Activated T-cell treated with anti-CD3 and anti-CD28 coated beads, Interleukin-2, amount 50 U/mL, for 4 hours (primary cell): ENCODE data around the gene TAGLN. TPM values are rescaled to one million over a fixed set of nuclear protein-coding genes. Genes with fewer than 3 reads are reported as not detected.
"Not testable (repeated sequence)": the region's sequence is repeated elsewhere in the genome, so short reads cannot be mapped to it uniquely, and the experiment has no call there.

ENCODE experiments used
- ATAC-seq, 2 donors: fragments of 200-7000 bp; cut with Tn5 transposase; one replicate each; pipeline ENCODE4 v1.10.0; 2021
- DNase-seq: peaks from one replicate; pipeline ENCODE4 v3.0.0-alpha.2; 2020
- H3K27me3 Mint-ChIP-seq: one replicate; pipeline ENCODE4 v1.8.0; 2021; ENCODE audit warnings: low read depth, mixed read lengths
- H3K36me3 Mint-ChIP-seq: one replicate; pipeline ENCODE4 v1.8.0; 2022; ENCODE audit warnings: mixed read lengths; ENCODE audit not compliant: insufficient read depth
- H3K4me1 Mint-ChIP-seq: one replicate; pipeline ENCODE4 v1.8.0; 2021; ENCODE audit warnings: low read depth, mixed read lengths
- H3K4me3 Mint-ChIP-seq: one replicate; pipeline ENCODE4 v1.8.0; 2021; ENCODE audit warnings: mild to moderate bottlenecking, moderate library complexity, mixed read lengths
- H3K9me3 Mint-ChIP-seq: one replicate; pipeline ENCODE4 v1.8.0; 2021; ENCODE audit warnings: mixed read lengths
- total RNA-seq, 3 donors: library from RNA; stranded (reverse); gene quantifications; one replicate each; pipeline ENCODE4 v1.2.1, GENCODE V29; 2021

TAGLN gene
- total RNA-seq, 3 donors from 2014 or later = 2.5 to 3.9 (median 3.2) TPM

DNA sequence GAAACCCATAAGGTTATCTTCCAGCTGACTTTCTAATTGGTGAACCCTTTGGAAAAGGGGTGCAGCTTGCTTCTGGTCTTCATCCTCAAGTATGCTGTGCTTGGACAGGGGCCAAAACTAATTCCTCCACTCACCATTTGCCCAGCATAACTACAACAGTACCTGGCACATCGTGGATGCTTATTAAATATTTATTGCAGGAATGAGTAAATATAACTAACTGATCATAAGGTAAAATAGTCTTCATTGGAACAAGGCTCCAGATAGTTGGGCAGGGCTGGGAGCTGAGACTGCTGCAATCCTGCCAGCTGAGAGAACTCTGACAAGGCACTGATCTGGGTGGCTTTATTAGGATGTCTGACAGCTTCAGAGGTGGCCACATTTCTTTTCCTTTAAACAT lies 23.0 kb upstream of the TAGLN start:
- Mint-ChIP-seq H3K36me3 (no peaks in the 10 kb centered on the region), H3K4me1 (peaks cover 34% of the 10 kb centered on the region), H3K4me3 (no peak overlapping the region), H3K9me3 (no peaks in the 10 kb centered on the region), H3K27me3 (no peaks in the 10 kb centered on the region)
- ATAC-seq = no peak
- no peak for DNase-seq

- DNase-seq = no peak
- ATAC-seq = no peak
- Mint-ChIP-seq H3K27me3 (no peaks in the 10 kb centered on the region), H3K4me3 (peak overlapping the region; percentile 93), H3K36me3 (no peaks in the 10 kb centered on the region), H3K9me3 (no peaks in the 10 kb centered on the region), H3K4me1 (peaks cover 31% of the 10 kb centered on the region)
Measured at GRCh38 chr11:117177534-117178209, 21.5 kb upstream of the TAGLN start.

- ATAC-seq = peak; percentile 98
- H3K27me3 Mint-ChIP-seq = no peaks in the 10 kb centered on the region
- peak; percentile 82 for DNase-seq
- H3K9me3 Mint-ChIP-seq = no peaks in the 10 kb centered on the region
- H3K36me3 Mint-ChIP-seq = no peaks in the 10 kb centered on the region
- peak within 1 kb of the TSS; percentile 93 for H3K4me3 Mint-ChIP-seq
- peaks cover 31% of the 10 kb centered on the region for H3K4me1 Mint-ChIP-seq
Measured at GRCh38 chr11:117178210-117179034, 20.7 kb upstream of the TAGLN start, which contains the start of gene SIDT2. Gene SIDT2, plus strand, starts transcription at chr11:117178743. Its CDS starts 521 bp downstream, at chr11:117179264.

- Mint-ChIP-seq H3K27me3 (no peaks in the 10 kb centered on the region), H3K9me3 (no peaks in the 10 kb centered on the region), H3K36me3 (no peaks in the 10 kb centered on the region), H3K4me1 (peaks cover 29% of the 10 kb centered on the region), H3K4me3 (peak overlapping the region; percentile 93)
- DNase-seq (peak; percentile 25), ATAC-seq (peak; percentile 61)
Measured at GRCh38 chr11:117179048-117179999, 19.8 kb upstream of the TAGLN start.

GRCh38 chr11:117180020-117180419 lies 19.1 kb upstream of the TAGLN start:
- Mint-ChIP-seq H3K27me3 (no peaks in the 10 kb centered on the region), H3K4me3 (peak overlapping the region; percentile 93), H3K36me3 (no peaks in the 10 kb centered on the region), H3K4me1 (peaks cover 29% of the 10 kb centered on the region), H3K9me3 (no peaks in the 10 kb centered on the region)
- DNase-seq (no peak), ATAC-seq (no peak)

- H3K27me3 Mint-ChIP-seq = no peaks in the 10 kb centered on the region
- H3K4me3 Mint-ChIP-seq = peak overlapping the region; percentile 93
- peaks cover 31% of the 10 kb centered on the region for H3K4me1 Mint-ChIP-seq
- ATAC-seq = peak in 1 of 2 donors; percentile 27
- H3K9me3 Mint-ChIP-seq = no peaks in the 10 kb centered on the region
- no peaks in the 10 kb centered on the region for H3K36me3 Mint-ChIP-seq
- DNase-seq = peak; percentile 33
Measured at GRCh38 chr11:117180661-117181585, 18.2 kb upstream of the TAGLN start.

- Mint-ChIP-seq H3K36me3 (no peaks in the 10 kb centered on the region), H3K9me3 (no peaks in the 10 kb centered on the region), H3K4me1 (peaks cover 31% of the 10 kb centered on the region), H3K27me3 (no peaks in the 10 kb centered on the region), H3K4me3 (no peak overlapping the region)
- ATAC-seq = no peak
- no peak for DNase-seq
Measured at GRCh38 chr11:117181586-117182550, 17.3 kb upstream of the TAGLN start.

GRCh38 chr11:117182551-117182935 lies 16.6 kb upstream of the TAGLN start:
- peaks cover 33% of the 10 kb centered on the region for H3K4me1 Mint-ChIP-seq
- ATAC-seq (no peak), DNase-seq (no peak)
- no peak overlapping the region for H3K4me3 Mint-ChIP-seq
- H3K27me3 Mint-ChIP-seq = no peaks in the 10 kb centered on the region
- peaks cover 4% of the 10 kb centered on the region for H3K36me3 Mint-ChIP-seq
- H3K9me3 Mint-ChIP-seq = no peaks in the 10 kb centered on the region

DNA sequence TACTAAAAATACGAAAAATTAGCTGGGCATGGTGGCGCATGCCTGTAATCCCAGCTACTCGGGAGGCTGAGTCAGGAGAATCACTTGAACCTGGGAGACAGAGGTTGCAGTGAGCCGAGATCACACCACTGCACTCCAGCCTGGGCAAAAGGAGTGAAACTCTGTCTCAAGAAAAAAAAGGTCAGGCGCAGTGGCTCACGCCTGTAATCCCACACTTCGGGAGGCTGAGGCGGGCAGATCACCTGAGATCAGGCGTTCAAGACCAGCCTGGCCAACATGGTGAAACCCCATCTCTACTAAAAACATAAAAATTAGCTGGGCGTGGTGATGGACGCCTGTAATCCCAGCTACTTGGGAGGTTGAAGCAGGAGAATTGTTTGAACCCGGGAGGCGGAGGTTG lies 16.0 kb upstream of the TAGLN start:
- H3K9me3 Mint-ChIP-seq, H3K36me3 Mint-ChIP-seq, H3K27me3 Mint-ChIP-seq, DNase-seq, ATAC-seq, H3K4me3 Mint-ChIP-seq: not testable (repeated sequence)
- peaks cover 27% of the 10 kb centered on the region for H3K4me1 Mint-ChIP-seq

DNA sequence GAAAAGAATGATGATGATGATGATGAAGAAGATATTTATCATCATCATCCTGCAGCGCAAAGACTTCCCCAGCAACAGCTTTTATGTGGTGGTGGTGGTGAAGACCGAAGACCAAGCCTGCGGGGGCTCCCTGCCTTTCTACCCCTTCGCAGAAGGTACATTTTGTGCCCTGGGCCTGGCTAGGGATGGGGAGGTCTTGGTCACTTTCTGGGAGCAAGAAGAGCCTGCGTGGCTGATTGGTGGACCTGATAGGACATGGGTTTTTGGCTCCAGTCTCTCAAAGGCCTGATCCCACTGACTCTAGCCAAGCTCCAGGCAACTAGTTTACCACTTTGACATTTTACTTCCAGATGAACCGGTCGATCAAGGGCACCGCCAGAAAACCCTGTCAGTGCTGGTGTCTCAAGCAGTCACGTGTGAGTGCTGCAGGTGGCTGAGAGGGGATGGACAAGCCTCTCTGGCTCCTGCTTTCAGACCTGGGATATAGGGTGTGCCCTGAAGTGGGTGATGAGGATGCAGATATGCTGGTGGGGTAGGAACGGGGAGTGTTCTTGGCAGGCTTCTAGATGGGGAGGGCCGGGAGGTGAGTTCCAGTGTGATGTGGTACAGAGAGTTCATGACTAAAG lies 15.3 kb upstream of the TAGLN start:
- Mint-ChIP-seq H3K36me3 (peaks cover 4% of the 10 kb centered on the region), H3K27me3 (no peaks in the 10 kb centered on the region), H3K4me1 (peaks cover 23% of the 10 kb centered on the region), H3K9me3 (no peaks in the 10 kb centered on the region), H3K4me3 (no peak overlapping the region)
- ATAC-seq (no peak), DNase-seq (no peak)

GRCh38 chr11:117185736-117186430 lies 13.3 kb upstream of the TAGLN start:
- ATAC-seq (no peak), DNase-seq (no peak)
- H3K36me3 Mint-ChIP-seq = peaks cover 4% of the 10 kb centered on the region
- H3K4me3 Mint-ChIP-seq = no peak overlapping the region
- H3K27me3 Mint-ChIP-seq = no peaks in the 10 kb centered on the region
- peaks cover 8% of the 10 kb centered on the region for H3K4me1 Mint-ChIP-seq
- H3K9me3 Mint-ChIP-seq = no peaks in the 10 kb centered on the region

- Mint-ChIP-seq H3K9me3 (no peaks in the 10 kb centered on the region), H3K4me3 (no peak overlapping the region), H3K36me3 (peaks cover 4% of the 10 kb centered on the region), H3K27me3 (no peaks in the 10 kb centered on the region), H3K4me1 (peaks cover 4% of the 10 kb centered on the region)
- DNase-seq = no peak
- no peak for ATAC-seq
Measured at GRCh38 chr11:117186431-117186761, 12.8 kb upstream of the TAGLN start.
